ENCODE results near the gene MYPN.

The MYPN gene

DNA sequence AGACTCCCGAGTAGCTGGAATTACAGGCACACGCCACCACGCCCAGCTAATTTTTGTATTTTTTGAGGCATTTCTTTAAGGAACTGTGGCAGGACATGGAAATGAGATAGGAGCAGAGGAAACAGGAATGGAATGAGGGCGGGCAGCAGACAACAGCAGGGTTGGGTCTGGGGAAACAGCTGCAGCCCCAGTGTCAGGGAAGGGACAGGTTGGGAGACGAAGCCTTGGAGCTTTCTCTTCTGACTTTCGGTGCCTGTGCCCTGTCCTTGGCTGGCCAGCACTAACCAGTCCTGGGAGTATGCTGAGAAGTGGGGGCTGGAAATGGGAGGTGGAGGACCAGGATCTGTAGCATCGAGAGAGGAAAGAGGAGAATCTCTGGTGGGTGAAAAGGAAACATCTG lies 75.3 kb downstream of the MYPN start:
- no peak for TF ChIP-seq EZH2 (IDR thresholded peaks at IDR 0.05; ENCODE audit: borderline replicate concordance, low read length)
- TF ChIP-seq, protein P1, sequence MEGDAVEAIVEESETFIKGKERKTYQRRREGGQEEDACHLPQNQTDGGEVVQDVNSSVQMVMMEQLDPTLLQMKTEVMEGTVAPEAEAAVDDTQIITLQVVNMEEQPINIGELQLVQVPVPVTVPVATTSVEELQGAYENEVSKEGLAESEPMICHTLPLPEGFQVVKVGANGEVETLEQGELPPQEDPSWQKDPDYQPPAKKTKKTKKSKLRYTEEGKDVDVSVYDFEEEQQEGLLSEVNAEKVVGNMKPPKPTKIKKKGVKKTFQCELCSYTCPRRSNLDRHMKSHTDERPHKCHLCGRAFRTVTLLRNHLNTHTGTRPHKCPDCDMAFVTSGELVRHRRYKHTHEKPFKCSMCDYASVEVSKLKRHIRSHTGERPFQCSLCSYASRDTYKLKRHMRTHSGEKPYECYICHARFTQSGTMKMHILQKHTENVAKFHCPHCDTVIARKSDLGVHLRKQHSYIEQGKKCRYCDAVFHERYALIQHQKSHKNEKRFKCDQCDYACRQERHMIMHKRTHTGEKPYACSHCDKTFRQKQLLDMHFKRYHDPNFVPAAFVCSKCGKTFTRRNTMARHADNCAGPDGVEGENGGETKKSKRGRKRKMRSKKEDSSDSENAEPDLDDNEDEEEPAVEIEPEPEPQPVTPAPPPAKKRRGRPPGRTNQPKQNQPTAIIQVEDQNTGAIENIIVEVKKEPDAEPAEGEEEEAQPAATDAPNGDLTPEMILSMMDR (IDR thresholded peaks at IDR 0.05; ENCODE audit: low read length) = no peak
- Histone ChIP-seq H4K20me1 (ENCODE audit: insufficient read depth, low read length) (no peaks in the 10 kb centered on the region), H3K4me3 (ENCODE audit: low read depth, low read length, poor library complexity, severe bottlenecking) (no peak overlapping the region), H3K9me3 (ENCODE audit: low read length) (no peaks in the 10 kb centered on the region), H3K27ac (ENCODE audit: low read depth, low read length, poor library complexity, severe bottlenecking) (no peak overlapping the region), H3K4me2 (ENCODE audit: low read length) (no peak overlapping the region), H3K36me3 (ENCODE audit: insufficient read depth, low read length) (no peaks in the 10 kb centered on the region), H3K9ac (ENCODE audit: low read length) (no peak overlapping the region), H3K4me1 (ENCODE audit: insufficient read depth, low read length, severe bottlenecking) (no peaks in the 10 kb centered on the region), H2AFZ (ENCODE audit: low read length) (no peak overlapping the region), H3F3A (ENCODE audit: insufficient read depth, low read length) (no peaks in the 10 kb centered on the region), H3K9me2 (ENCODE audit: low read depth, low read length) (no peaks in the 10 kb centered on the region), H3K79me2 (ENCODE audit: insufficient read depth, low read length) (no peaks in the 10 kb centered on the region), H3K27me3 (ENCODE audit: insufficient read depth, low read length) (no peaks in the 10 kb centered on the region)

DNA sequence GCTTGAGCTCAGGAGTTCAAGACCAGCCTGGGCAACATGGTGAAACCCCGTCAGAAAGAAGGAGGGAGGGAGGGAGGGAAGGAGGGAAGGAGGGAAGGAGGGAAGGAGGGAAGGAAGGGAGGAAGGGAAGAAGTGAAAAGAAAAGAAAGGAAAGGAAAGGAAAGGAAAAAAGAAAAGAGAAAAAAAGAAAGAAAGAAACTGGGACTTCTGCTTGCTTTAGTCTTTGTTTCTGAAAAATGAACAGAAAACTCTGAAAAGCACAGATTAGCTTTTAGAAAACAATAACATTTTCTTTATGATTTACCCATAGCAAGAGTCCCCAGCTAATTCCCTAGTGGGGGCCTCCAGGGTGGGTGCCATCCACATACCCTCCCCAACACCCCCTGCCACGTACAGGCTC lies 75.8 kb downstream of the MYPN start:
- Histone ChIP-seq H3K4me2 (ENCODE audit: low read length) (no peak overlapping the region), H3F3A (ENCODE audit: insufficient read depth, low read length) (no peaks in the 10 kb centered on the region), H3K9me3 (ENCODE audit: low read length) (no peaks in the 10 kb centered on the region), H3K27ac (ENCODE audit: low read depth, low read length, poor library complexity, severe bottlenecking) (no peak overlapping the region), H4K20me1 (ENCODE audit: insufficient read depth, low read length) (no peaks in the 10 kb centered on the region), H3K9me2 (ENCODE audit: low read depth, low read length) (no peaks in the 10 kb centered on the region), H2AFZ (ENCODE audit: low read length) (no peak overlapping the region), H3K36me3 (ENCODE audit: insufficient read depth, low read length) (no peaks in the 10 kb centered on the region), H3K79me2 (ENCODE audit: insufficient read depth, low read length) (no peaks in the 10 kb centered on the region), H3K27me3 (ENCODE audit: insufficient read depth, low read length) (no peaks in the 10 kb centered on the region), H3K4me1 (ENCODE audit: insufficient read depth, low read length, severe bottlenecking) (no peaks in the 10 kb centered on the region), H3K4me3 (ENCODE audit: low read depth, low read length, poor library complexity, severe bottlenecking) (no peak overlapping the region), H3K9ac (ENCODE audit: low read length) (no peak overlapping the region)
- no peak for TF ChIP-seq EZH2 (IDR thresholded peaks at IDR 0.05; ENCODE audit: borderline replicate concordance, low read length)
- TF ChIP-seq, protein P1 (IDR thresholded peaks at IDR 0.05; ENCODE audit: low read length) = no peak

DNA sequence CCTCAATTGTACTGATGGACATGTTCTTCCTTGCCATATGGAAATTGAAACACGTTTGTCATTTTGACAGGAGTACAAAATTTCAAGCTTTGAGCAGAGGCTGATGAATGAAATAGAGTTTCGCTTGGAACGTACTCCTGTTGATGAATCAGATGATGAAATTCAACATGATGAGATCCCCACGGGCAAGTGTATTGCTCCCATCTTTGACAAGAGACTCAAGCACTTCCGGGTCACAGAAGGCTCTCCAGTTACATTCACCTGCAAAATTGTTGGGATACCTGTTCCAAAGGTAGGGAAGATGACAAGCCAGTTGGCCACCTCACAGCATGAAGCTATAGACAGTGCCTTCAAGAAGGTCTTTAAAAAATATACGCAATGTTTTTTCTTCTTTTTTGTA lies 79.5 kb downstream of the MYPN start:
- H3K4me1 ChIP-seq (ENCODE audit: insufficient read depth, low read length, severe bottlenecking) = no peaks in the 10 kb centered on the region
- H3K9ac ChIP-seq (ENCODE audit: low read length) = no peak overlapping the region

More for the DNA sequence above, 79.5 kb downstream of the MYPN start:
- Histone ChIP-seq H3F3A (ENCODE audit: insufficient read depth, low read length) (no peaks in the 10 kb centered on the region), H3K9me3 (ENCODE audit: low read length) (no peaks in the 10 kb centered on the region), H3K36me3 (ENCODE audit: insufficient read depth, low read length) (no peaks in the 10 kb centered on the region), H3K9me2 (ENCODE audit: low read depth, low read length) (no peaks in the 10 kb centered on the region), H3K27ac (ENCODE audit: low read depth, low read length, poor library complexity, severe bottlenecking) (no peak overlapping the region), H4K20me1 (ENCODE audit: insufficient read depth, low read length) (no peaks in the 10 kb centered on the region), H3K79me2 (ENCODE audit: insufficient read depth, low read length) (no peaks in the 10 kb centered on the region), H3K27me3 (ENCODE audit: insufficient read depth, low read length) (no peaks in the 10 kb centered on the region), H3K4me2 (ENCODE audit: low read length) (no peak overlapping the region), H3K4me3 (ENCODE audit: low read depth, low read length, poor library complexity, severe bottlenecking) (no peak overlapping the region), H2AFZ (ENCODE audit: low read length) (no peak overlapping the region)
- TF ChIP-seq, protein P1 (IDR thresholded peaks at IDR 0.05; ENCODE audit: low read length) = no peak

Measured in OCI-LY1 (cell line).